H1 (cell line): ENCODE results near the gene CLTCL1. TPM values are rescaled to one million over a fixed set of nuclear protein-coding genes. Genes with fewer than 3 reads are reported as not detected.

Experiments used
- CHD7 ChIP-seq: fragments of 300-600 bp; sonication (generic); IDR thresholded peaks from 2 replicates; pipeline ENCODE4 v1.7.1; 2012; ENCODE audit warnings: low read length, moderate library complexity, mild to moderate bottlenecking, inconsistent platforms; ENCODE audit not compliant: insufficient replicate concordance
- HDAC2 ChIP-seq, 2 experiments: fragments of 300-600 bp in 1 of 2; sonication (generic) in 1 of 2; IDR thresholded peaks; 2 replicates each; pipeline ENCODE4 v1.6.1; 2011 to 2012; ENCODE audit warnings: low read depth in 2 of 2, low read length in 2 of 2, mild to moderate bottlenecking in 2 of 2, moderate library complexity in 2 of 2, borderline replicate concordance in 1 of 2, inconsistent platforms in 1 of 2
- RAD21 ChIP-seq, 2 experiments: IDR thresholded peaks in 1 of 2; conservative IDR thresholded peaks in 1 of 2; 2 replicates each; pipeline ENCODE4 v1.6.1; 2011; ENCODE audit warnings: low read depth in 2 of 2, low read length in 2 of 2, improper control_type of control experiment in 1 of 2, inconsistent platforms in 1 of 2, mild to moderate bottlenecking in 1 of 2, moderate library complexity in 1 of 2
- polyA plus RNA-seq, 7 experiments: library from polyadenylated mRNA; depleted of rRNA in 3 of 7; stranded (reverse) in 5 of 7; unstranded in 2 of 7; fragments of >200 nt in 5 of 7; fragments of 200-250 nt in 2 of 7; gene quantifications; 1 replicate in 5 of 7; 2 replicates in 1 of 7; 4 replicates in 1 of 7; pipeline versions ENCODE4 v1.2.1 to v1.2.3, GENCODE V29; 2011 to 2013; ENCODE audit warnings: missing spikeins in 2 of 7, mixed read lengths in 2 of 7
- total RNA-seq: library from RNA; stranded (reverse); fragmentation: NEBNext Ultra II Directional; extraction: Animal tissue kit (Norgen Biotek cat#: 25700); gene quantifications from 2 replicates; pipeline ENCODE4 v1.2.1, GENCODE V29; 2021

The CLTCL1 gene
- total and polyA plus RNA-seq, 2 of the 8 experiments (the other 6 are each of a cell fraction or from before 2014, with no cell fraction given): 12.4 to 17.0 TPM

- TF ChIP-seq CHD7 (no peak), RAD21 (IDR thresholded peaks at IDR 0.05 in 1 of 2, conservative IDR thresholded peaks at IDR 0.05 in 1 of 2; ENCODE audit: low read depth in 2 of 2, low read length in 2 of 2) (no peak), HDAC2 (IDR thresholded peaks at IDR 0.05; ENCODE audit: borderline replicate concordance in 1 of 2, low read depth in 2 of 2, low read length in 2 of 2) (no peak)
Observed at GRCh38 chr22:19239464-19239863, 52.1 kb downstream of the CLTCL1 start (continued).
